Osteoblast (primary cell): ENCODE results near the gene NRM. TPM values are rescaled to one million over a fixed set of nuclear protein-coding genes. Genes with fewer than 3 reads are reported as not detected.
A peak's percentile ranks its signal among the peaks of the same experiment; 100 is the strongest.

ENCODE experiments used
- DNase-seq: peaks from one replicate; pipeline ENCODE4 v3.0.0; 2011; ENCODE audit warnings: low spot score, mixed read lengths; ENCODE audit not compliant: insufficient read length; ENCODE audit errors: missing footprints
- H2AFZ ChIP-seq: 2 replicates; pipeline ENCODE4 v1.6.0; 2011; ENCODE audit warnings: mild to moderate bottlenecking, low read length
- H3K27ac ChIP-seq: 2 replicates; pipeline ENCODE4 v1.5.1; 2011; ENCODE audit warnings: mild to moderate bottlenecking, low read depth, low read length, moderate library complexity
- H3K27me3 ChIP-seq: 2 replicates; pipeline ENCODE4 v1.6.0; 2012; ENCODE audit warnings: mild to moderate bottlenecking, control low read depth, inconsistent platforms, low read length, moderate library complexity; ENCODE audit not compliant: insufficient read depth
- H3K36me3 ChIP-seq: 2 replicates; pipeline ENCODE4 v1.5.1; 2011; ENCODE audit warnings: mild to moderate bottlenecking, low read length, control low read depth, moderate library complexity; ENCODE audit not compliant: insufficient read depth
- H3K4me1 ChIP-seq: 2 replicates; pipeline ENCODE4 v1.5.1; 2011; ENCODE audit warnings: mild to moderate bottlenecking, low read length, control low read depth, moderate library complexity; ENCODE audit not compliant: insufficient read depth
- H3K4me2 ChIP-seq: 2 replicates; pipeline ENCODE4 v1.6.0; 2011; ENCODE audit warnings: mild to moderate bottlenecking, low read length; ENCODE audit not compliant: insufficient read depth
- H3K4me3 ChIP-seq: fragments of 200-600 bp; sonication (generic); 3 replicates; pipeline ENCODE4 v1.5.1; 2012; ENCODE audit warnings: mild to moderate bottlenecking, low read length, inconsistent platforms; ENCODE audit not compliant: insufficient read depth
- H3K79me2 ChIP-seq: 2 replicates; pipeline ENCODE4 v1.6.0; 2012; ENCODE audit warnings: mild to moderate bottlenecking, low read length, control low read depth, inconsistent platforms; ENCODE audit not compliant: insufficient read depth
- H3K9me3 ChIP-seq: 2 replicates; pipeline ENCODE4 v1.5.1; 2011; ENCODE audit warnings: low read depth, low read length, control low read depth
- H4K20me1 ChIP-seq: 2 replicates; pipeline ENCODE4 v1.6.0; 2012; ENCODE audit warnings: mild to moderate bottlenecking, low read length, control low read depth; ENCODE audit not compliant: insufficient read depth
- CTCF ChIP-seq: IDR thresholded peaks from 2 replicates; pipeline ENCODE4 v1.5.1; 2011; ENCODE audit warnings: mild to moderate bottlenecking, low read depth, low read length, moderate library complexity; ENCODE audit errors: extremely low read depth
- total RNA-seq: library from RNA; depleted of rRNA; stranded (reverse); fragments of >200 nt; gene quantifications from 2 replicates; pipeline ENCODE4 v1.2.3, GENCODE V29; 2012

NRM gene
- total RNA-seq, 1 donor: 3.3 TPM

DNA sequence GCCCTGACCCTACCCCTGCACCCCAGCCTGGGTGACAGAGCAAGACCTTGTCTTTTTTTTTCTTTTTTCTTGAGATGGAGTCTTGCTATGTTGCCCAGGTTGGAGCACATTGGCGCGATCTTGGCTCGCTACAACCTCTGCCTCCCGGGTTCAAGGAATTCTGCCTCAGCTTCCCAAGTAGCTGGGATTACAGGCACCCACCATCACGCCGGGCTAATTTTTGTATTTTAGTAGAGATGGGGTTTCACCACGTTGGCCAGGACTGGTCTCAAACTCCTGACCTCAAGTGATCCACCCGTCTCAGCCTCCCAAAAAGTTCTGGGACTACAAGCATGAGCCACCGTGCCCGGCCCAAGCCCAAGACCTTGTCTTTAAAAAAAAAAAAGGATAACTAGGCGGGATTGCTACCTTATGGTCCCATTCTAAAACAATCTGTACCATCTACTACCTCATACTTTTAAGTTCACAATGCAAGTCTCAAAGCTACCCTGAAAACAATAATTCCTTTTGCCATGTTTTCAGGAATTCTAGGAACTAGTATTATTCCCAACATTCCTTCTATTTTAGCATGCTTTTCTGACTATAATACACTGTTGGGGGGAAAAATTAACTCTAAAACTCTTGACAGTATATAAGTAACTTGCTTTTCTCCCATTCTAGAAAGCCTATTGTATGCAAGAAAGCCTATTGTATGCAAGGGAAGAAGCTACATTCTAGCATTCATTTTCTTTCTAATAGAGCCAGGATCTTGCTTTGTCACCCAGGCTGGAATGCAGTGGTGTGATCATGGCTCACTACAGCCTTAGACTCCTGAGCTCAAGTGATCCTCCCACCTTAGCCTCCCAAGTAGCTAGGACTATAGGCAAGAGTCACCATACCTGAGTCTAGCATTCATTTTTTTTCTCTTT is 36.0 kb upstream of the NRM start:
- H3K27ac ChIP-seq: peak overlapping the region; percentile 7
- DNase-seq: no peak
- H3K4me2 ChIP-seq: no peak overlapping the region
- no peaks in the 10 kb centered on the region for H3K27me3 ChIP-seq
- H3K9me3 ChIP-seq: no peaks in the 10 kb centered on the region
- H4K20me1 ChIP-seq: peaks cover 44% of the 10 kb centered on the region
- no peak overlapping the region for H3K4me3 ChIP-seq
- no peak for TF ChIP-seq CTCF
- H2AFZ ChIP-seq: no peak overlapping the region
- peaks cover 37% of the 10 kb centered on the region for H3K79me2 ChIP-seq
- H3K4me1 ChIP-seq: peaks cover 42% of the 10 kb centered on the region
- peaks cover 79% of the 10 kb centered on the region for H3K36me3 ChIP-seq

- Histone ChIP-seq H2AFZ (no peak overlapping the region), H3K27ac (peak overlapping the region; percentile 26), H3K79me2 (peaks cover 44% of the 10 kb centered on the region), H3K27me3 (no peaks in the 10 kb centered on the region), H3K36me3 (peaks cover 74% of the 10 kb centered on the region), H3K4me1 (peaks cover 42% of the 10 kb centered on the region), H4K20me1 (peaks cover 48% of the 10 kb centered on the region), H3K4me2 (no peak overlapping the region), H3K4me3 (no peak overlapping the region), H3K9me3 (no peaks in the 10 kb centered on the region)
- no peak for TF ChIP-seq CTCF
- DNase-seq: peak; percentile 70
These were observed 35.1 kb upstream of the NRM start for GRCh38 chr6:30725713-30726505.

DNA sequence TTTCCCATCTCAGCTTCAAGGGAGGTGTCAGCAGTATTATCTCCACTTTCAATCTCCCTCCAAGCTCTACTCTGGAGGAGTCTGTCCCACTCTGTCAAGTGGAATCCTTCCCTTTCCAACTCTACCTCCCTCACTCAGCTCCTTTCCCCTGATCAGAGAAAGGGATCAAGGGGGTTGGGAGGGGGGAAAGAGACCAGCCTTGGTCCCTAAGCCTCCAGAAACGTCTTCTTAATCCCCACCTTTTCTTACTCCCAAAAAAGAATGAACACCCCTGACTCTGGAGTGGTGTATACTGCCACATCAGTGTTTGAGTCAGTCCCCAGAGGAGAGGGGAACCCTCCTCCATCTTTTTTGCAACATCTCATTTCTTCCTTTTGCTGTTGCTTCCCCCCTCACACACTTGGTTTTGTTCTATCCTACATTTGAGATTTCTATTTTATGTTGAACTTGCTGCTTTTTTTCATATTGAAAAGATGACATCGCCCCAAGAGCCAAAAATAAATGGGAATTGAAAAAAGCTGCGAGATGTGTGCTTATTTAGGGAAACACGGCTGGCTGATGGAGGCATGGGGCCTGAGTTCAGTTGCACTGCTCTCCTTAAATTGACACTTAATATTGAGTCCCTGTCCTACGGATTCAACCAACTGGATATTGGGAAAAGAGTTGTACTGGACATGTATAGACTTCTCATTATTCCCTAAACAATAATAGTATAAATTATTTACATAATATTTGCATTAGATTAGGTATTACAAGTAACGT is 34.3 kb upstream of the NRM start:
- H3K79me2 ChIP-seq: peaks cover 52% of the 10 kb centered on the region
- DNase-seq: peak; percentile 80
- H3K36me3 ChIP-seq: peaks cover 66% of the 10 kb centered on the region
- H3K27ac ChIP-seq: peak overlapping the region; percentile 26
- no peak for TF ChIP-seq CTCF
- peak overlapping the region; percentile 51 for H3K4me2 ChIP-seq
- peaks cover 42% of the 10 kb centered on the region for H3K4me1 ChIP-seq
- H2AFZ ChIP-seq: no peak overlapping the region
- H3K4me3 ChIP-seq: no peak overlapping the region
- H4K20me1 ChIP-seq: peaks cover 48% of the 10 kb centered on the region
- no peaks in the 10 kb centered on the region for H3K9me3 ChIP-seq
- H3K27me3 ChIP-seq: no peaks in the 10 kb centered on the region
